HG03196 (cell line): ENCODE measurements around the gene SPOP.
"Not testable (repeated sequence)": the region's sequence is repeated elsewhere in the genome, so short reads cannot be mapped to it uniquely, and the experiment has no call there.

Experiments used
- ATAC-seq: cut with Tn5 transposase; IDR thresholded peaks from one replicate; pipeline ENCODE4 v1.9.1; 2021; ENCODE audit not compliant: unreplicated experiment

SPOP gene

GRCh38 chr17:49677933-49678847 lies at the start of gene SPOP:
Gene SPOP, minus strand, starts transcription at chr17:49678097. Its CDS starts 55,287 bp downstream, at chr17:49622810.
- ATAC-seq, result peak; percentile 74

GRCh38 chr17:49727380-49727779 lies 49.5 kb upstream of the SPOP start:
- no peak for ATAC-seq

- ATAC-seq, result no peak
Observed at GRCh38 chr17:49725452-49726130, 47.7 kb upstream of the SPOP start.

GRCh38 chr17:49724552-49724951 lies 46.7 kb upstream of the SPOP start:
- ATAC-seq, result not testable (repeated sequence)

GRCh38 chr17:49723423-49723822 lies 45.5 kb upstream of the SPOP start:
- no peak for ATAC-seq

GRCh38 chr17:49722066-49722465 lies 44.2 kb upstream of the SPOP start:
- ATAC-seq, result no peak

- no peak for ATAC-seq
Observed at GRCh38 chr17:49717371-49717861, 39.5 kb upstream of the SPOP start.

- ATAC-seq, result no peak
Observed at GRCh38 chr17:49716668-49717364, 38.9 kb upstream of the SPOP start.

- no peak for ATAC-seq
Observed at GRCh38 chr17:49715717-49716279, 37.9 kb upstream of the SPOP start.

- ATAC-seq, result no peak
Observed at GRCh38 chr17:49715216-49715615, 37.3 kb upstream of the SPOP start.

- no peak for ATAC-seq
Observed at GRCh38 chr17:49708515-49709183, 30.8 kb upstream of the SPOP start.

- ATAC-seq, result peak; percentile 85
Observed at GRCh38 chr17:49707608-49708514, 30.0 kb upstream of the SPOP start, which contains the start of gene SLC35B1. Gene SLC35B1, minus strand, starts transcription at chr17:49707964. Its CDS starts 131 bp downstream, at chr17:49707833.

- no peak for ATAC-seq
Observed at GRCh38 chr17:49707246-49707607, 29.3 kb upstream of the SPOP start.

- no peak for ATAC-seq
Observed at GRCh38 chr17:49705254-49705653, 27.4 kb upstream of the SPOP start.

GRCh38 chr17:49703557-49704277 lies 25.8 kb upstream of the SPOP start:
- no peak for ATAC-seq

- no peak for ATAC-seq
Observed at GRCh38 chr17:49700960-49701359, 23.1 kb upstream of the SPOP start.

GRCh38 chr17:49699966-49700575 lies 22.2 kb upstream of the SPOP start:
- no peak for ATAC-seq

- ATAC-seq, result no peak
Observed at GRCh38 chr17:49698005-49698404, 20.1 kb upstream of the SPOP start.
